Activated naive CD4-positive, alpha-beta T cell treated with anti-CD3 and anti-CD28 coated beads for 36 hours (primary cell): ENCODE results near the gene PARVG. TPM values are rescaled to one million over a fixed set of nuclear protein-coding genes. Genes with fewer than 3 reads are reported as not detected.
"Not testable (repeated sequence)": the region's sequence is repeated elsewhere in the genome, so short reads cannot be mapped to it uniquely, and the experiment has no call there.

Experiments
- CTCF ChIA-PET: fragments of 350-600 bp; sonication (Branson Sonifier 250); formaldehyde crosslinking; loops from one replicate; lab custom pipeline; 2021; ENCODE audit warnings: antibody characterized with exemption; lab: Charles Lee
- DNase-seq: peaks from one replicate; pipeline ENCODE4 v3.0.0-alpha.2; 2020
- H3K27ac Mint-ChIP-seq: one replicate; pipeline ENCODE4 v1.8.0; 2021; ENCODE audit warnings: mild to moderate bottlenecking, mixed read lengths
- H3K27me3 Mint-ChIP-seq: one replicate; pipeline ENCODE4 v1.8.0; 2021; ENCODE audit warnings: low read depth, mixed read lengths
- H3K36me3 Mint-ChIP-seq: one replicate; pipeline ENCODE4 v1.8.0; 2021; ENCODE audit warnings: low read depth, mixed read lengths
- H3K4me1 Mint-ChIP-seq: one replicate; pipeline ENCODE4 v1.8.0; 2021; ENCODE audit warnings: low read depth, mixed read lengths
- H3K4me3 Mint-ChIP-seq: one replicate; pipeline ENCODE4 v1.8.0; 2021; ENCODE audit warnings: mild to moderate bottlenecking, moderate library complexity, mixed read lengths
- H3K9me3 Mint-ChIP-seq: one replicate; pipeline ENCODE4 v1.8.0; 2021; ENCODE audit warnings: mixed read lengths
- intact Hi-C: fragments of 100-400 bp; cut with micrococcal nuclease; formaldehyde crosslinking; loops from one replicate; pipeline ENCODE4 v1.15.1; 2023
- total RNA-seq, 2 experiments: library from RNA; stranded (reverse); gene quantifications; one replicate each; pipeline ENCODE4 v1.2.3, GENCODE V29; 2021

PARVG gene
- total RNA-seq, 2 experiments from 2014 or later = 64.6 to 67.8 TPM

GRCh38 chr22:44225812-44226211, 45.1 kb downstream of the PARVG start:
- intact Hi-C loops = no loop called here
- H3K9me3 Mint-ChIP-seq = peaks cover 14% of the 10 kb centered on the region
- H3K36me3 Mint-ChIP-seq = peaks cover 1% of the 10 kb centered on the region
- no peak overlapping the region for H3K27ac Mint-ChIP-seq
- no peak for DNase-seq
- no peaks in the 10 kb centered on the region for H3K4me1 Mint-ChIP-seq
- H3K27me3 Mint-ChIP-seq = peaks cover 7% of the 10 kb centered on the region
- H3K4me3 Mint-ChIP-seq = no peak overlapping the region
- CTCF ChIA-PET = no interaction called here

- no peaks in the 10 kb centered on the region for H3K4me1 Mint-ChIP-seq
- H3K9me3 Mint-ChIP-seq = peaks cover 14% of the 10 kb centered on the region
Observed at GRCh38 chr22:44229331-44229730, 48.6 kb downstream of the PARVG start.

GRCh38 chr22:44229809-44230208, 49.1 kb downstream of the PARVG start:
- peaks cover 1% of the 10 kb centered on the region for H3K36me3 Mint-ChIP-seq
- no peaks in the 10 kb centered on the region for H3K4me1 Mint-ChIP-seq
- CTCF ChIA-PET = no interaction called here
- intact Hi-C loops = no loop called here
- H3K4me3 Mint-ChIP-seq = no peak overlapping the region
- H3K9me3 Mint-ChIP-seq = peaks cover 14% of the 10 kb centered on the region
- H3K27ac Mint-ChIP-seq = no peak overlapping the region
- DNase-seq = no peak
- H3K27me3 Mint-ChIP-seq = peaks cover 7% of the 10 kb centered on the region

More at GRCh38 chr22:44229331-44229730, 48.6 kb downstream of the PARVG start:
- intact Hi-C loops = no loop called here
- Mint-ChIP-seq H3K27ac (no peak overlapping the region), H3K27me3 (peaks cover 7% of the 10 kb centered on the region), H3K4me3 (no peak overlapping the region), H3K36me3 (peaks cover 1% of the 10 kb centered on the region)
- no peak for DNase-seq
- CTCF ChIA-PET = no interaction called here

GRCh38 chr22:44231233-44231632, 50.5 kb downstream of the PARVG start:
- no peak for DNase-seq
- CTCF ChIA-PET = interaction anchor here (0.6 kb wide), 1 partner anchor 246 kb away, joined by 5 read pairs; no protein-coding TSS in a partner anchor
- peaks cover 14% of the 10 kb centered on the region for H3K9me3 Mint-ChIP-seq
- no peaks in the 10 kb centered on the region for H3K4me1 Mint-ChIP-seq
- H3K27me3 Mint-ChIP-seq = peaks cover 7% of the 10 kb centered on the region
- peaks cover 1% of the 10 kb centered on the region for H3K36me3 Mint-ChIP-seq
- intact Hi-C loops = no loop called here
- no peak overlapping the region for H3K27ac Mint-ChIP-seq
- H3K4me3 Mint-ChIP-seq = no peak overlapping the region

DNA sequence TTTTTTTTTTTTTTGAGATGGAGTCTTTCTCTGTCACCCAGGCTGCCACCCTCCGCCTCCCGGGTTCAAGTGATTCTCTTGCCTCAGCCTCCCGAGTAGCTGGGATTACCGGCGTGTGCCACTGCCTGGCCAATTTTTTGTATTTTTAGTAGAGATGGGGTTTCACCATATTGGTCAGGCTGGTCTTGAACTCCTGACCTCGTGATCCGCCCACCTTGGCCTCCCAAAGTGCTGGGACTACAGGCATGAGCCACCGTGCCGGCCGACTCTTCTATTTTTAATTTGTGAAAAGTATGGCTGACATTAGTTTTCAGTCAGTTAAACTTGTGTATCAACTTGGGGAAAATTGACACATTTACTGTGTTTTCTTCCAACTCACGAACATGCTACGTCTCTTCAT, 53.6 kb downstream of the PARVG start:
- H3K36me3 Mint-ChIP-seq, CTCF ChIA-PET, H3K27ac Mint-ChIP-seq, H3K4me1 Mint-ChIP-seq, H3K27me3 Mint-ChIP-seq, DNase-seq, intact Hi-C loops, H3K9me3 Mint-ChIP-seq, H3K4me3 Mint-ChIP-seq: not testable (repeated sequence)

- Mint-ChIP-seq H3K27ac (no peak overlapping the region), H3K27me3 (peaks cover 5% of the 10 kb centered on the region)
- CTCF ChIA-PET = no interaction called here
Observed at GRCh38 chr22:44237290-44237689, 56.6 kb downstream of the PARVG start.

GRCh38 chr22:44241121-44241520, 60.4 kb downstream of the PARVG start:
- H3K36me3 Mint-ChIP-seq, H3K27ac Mint-ChIP-seq, H3K9me3 Mint-ChIP-seq, intact Hi-C loops, H3K4me3 Mint-ChIP-seq, H3K4me1 Mint-ChIP-seq, DNase-seq, H3K27me3 Mint-ChIP-seq: not testable (repeated sequence)
- CTCF ChIA-PET = interaction anchor here (0.6 kb wide), 1 partner anchor 65 kb away, joined by 6 read pairs; no protein-coding TSS in a partner anchor

More at GRCh38 chr22:44237290-44237689, 56.6 kb downstream of the PARVG start:
- intact Hi-C loops = no loop called here
- Mint-ChIP-seq H3K9me3 (peaks cover 2% of the 10 kb centered on the region), H3K4me3 (no peak overlapping the region), H3K36me3 (no peaks in the 10 kb centered on the region), H3K4me1 (no peaks in the 10 kb centered on the region)
- DNase-seq = no peak

DNA sequence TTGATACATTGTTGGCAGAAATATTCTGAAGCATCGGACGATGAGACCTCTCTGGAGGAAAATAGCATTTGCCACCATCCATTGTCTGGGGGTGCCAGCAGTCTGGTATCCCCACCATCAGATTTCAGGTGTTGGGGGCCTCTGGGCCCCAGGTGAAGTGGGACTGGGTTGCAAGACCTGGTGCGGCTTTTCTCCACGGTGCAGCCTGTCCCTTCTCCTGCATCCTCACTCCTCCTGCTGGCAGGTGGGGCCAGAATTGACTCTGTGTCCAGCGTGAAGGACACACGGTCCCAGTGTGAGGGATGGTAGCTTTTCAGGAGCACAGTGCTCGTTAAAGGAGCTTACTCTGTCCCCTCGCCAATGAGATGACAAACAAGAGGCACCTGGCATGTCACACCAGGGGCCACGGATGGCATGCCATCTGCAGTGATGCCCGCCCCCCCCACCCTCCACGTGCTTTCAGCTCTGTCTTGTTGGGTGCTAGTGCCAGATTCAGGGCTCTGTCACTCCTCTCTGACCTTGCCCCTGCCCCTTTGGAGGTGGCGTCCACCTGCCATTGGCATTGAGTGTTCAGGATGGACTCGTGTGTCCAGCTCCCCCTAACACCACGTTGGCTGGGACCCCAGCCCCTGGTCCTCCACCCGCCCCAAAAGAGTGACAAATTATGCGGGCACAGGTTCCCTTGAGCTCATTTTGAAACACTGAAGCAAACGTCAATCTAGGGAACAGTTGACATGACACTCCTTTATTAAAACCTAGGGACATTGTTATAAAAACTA, 62.4 kb downstream of the PARVG start:
- no peaks in the 10 kb centered on the region for H3K9me3 Mint-ChIP-seq
- intact Hi-C loops = no loop called here
- no peak for DNase-seq
- H3K27me3 Mint-ChIP-seq = peaks cover 13% of the 10 kb centered on the region
- H3K4me3 Mint-ChIP-seq = no peak overlapping the region
- no peak overlapping the region for H3K27ac Mint-ChIP-seq
- no peaks in the 10 kb centered on the region for H3K4me1 Mint-ChIP-seq
- CTCF ChIA-PET = no interaction called here
- H3K36me3 Mint-ChIP-seq = no peaks in the 10 kb centered on the region

DNA sequence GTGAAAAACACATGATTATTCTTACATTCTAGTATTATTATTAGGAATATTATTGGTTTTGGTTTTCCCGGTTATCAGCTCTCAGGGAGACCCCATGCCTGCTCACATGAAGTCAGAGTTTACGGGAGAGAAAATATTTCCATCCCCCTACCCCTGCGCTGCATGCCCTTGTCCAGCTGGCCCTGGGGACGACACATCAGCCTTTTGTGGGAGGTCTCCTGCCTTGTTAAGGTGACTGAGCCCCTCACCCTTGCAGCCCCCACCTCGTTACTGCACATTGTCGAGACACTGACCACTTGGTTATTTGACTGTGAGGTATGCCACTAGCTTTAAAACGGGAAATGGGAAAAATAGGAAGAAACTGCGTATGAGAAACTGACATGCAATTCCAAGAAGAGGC, 63.0 kb downstream of the PARVG start:
- CTCF ChIA-PET = no interaction called here
- no peak overlapping the region for H3K4me3 Mint-ChIP-seq
- no peaks in the 10 kb centered on the region for H3K9me3 Mint-ChIP-seq
- no peaks in the 10 kb centered on the region for H3K36me3 Mint-ChIP-seq
- H3K27ac Mint-ChIP-seq = no peak overlapping the region
- peaks cover 15% of the 10 kb centered on the region for H3K27me3 Mint-ChIP-seq
- H3K4me1 Mint-ChIP-seq = no peaks in the 10 kb centered on the region
- no peak for DNase-seq
- intact Hi-C loops = no loop called here

GRCh38 chr22:44244265-44244822, 63.6 kb downstream of the PARVG start:
- H3K27me3 Mint-ChIP-seq = peaks cover 12% of the 10 kb centered on the region
- CTCF ChIA-PET = no interaction called here

GRCh38 chr22:44245438-44245837, 64.7 kb downstream of the PARVG start:
- peaks cover 12% of the 10 kb centered on the region for H3K27me3 Mint-ChIP-seq
- no peaks in the 10 kb centered on the region for H3K4me1 Mint-ChIP-seq
- no peak for DNase-seq
- H3K27ac Mint-ChIP-seq = no peak overlapping the region
- H3K4me3 Mint-ChIP-seq = no peak overlapping the region
- CTCF ChIA-PET = no interaction called here
- peaks cover 7% of the 10 kb centered on the region for H3K9me3 Mint-ChIP-seq
- intact Hi-C loops = no loop called here
- H3K36me3 Mint-ChIP-seq = no peaks in the 10 kb centered on the region

More at GRCh38 chr22:44244265-44244822, 63.6 kb downstream of the PARVG start:
- H3K36me3 Mint-ChIP-seq = no peaks in the 10 kb centered on the region
- intact Hi-C loops = no loop called here
- no peaks in the 10 kb centered on the region for H3K9me3 Mint-ChIP-seq
- no peak overlapping the region for H3K27ac Mint-ChIP-seq
- H3K4me3 Mint-ChIP-seq = no peak overlapping the region
- H3K4me1 Mint-ChIP-seq = no peaks in the 10 kb centered on the region
- no peak for DNase-seq

GRCh38 chr22:44245867-44246266, 65.1 kb downstream of the PARVG start:
- H3K4me1 Mint-ChIP-seq = no peaks in the 10 kb centered on the region
- no peak for DNase-seq
- no peak overlapping the region for H3K4me3 Mint-ChIP-seq
- intact Hi-C loops = no loop called here
- no peak overlapping the region for H3K27ac Mint-ChIP-seq
- peaks cover 12% of the 10 kb centered on the region for H3K27me3 Mint-ChIP-seq
- no peaks in the 10 kb centered on the region for H3K36me3 Mint-ChIP-seq
- CTCF ChIA-PET = no interaction called here
- H3K9me3 Mint-ChIP-seq = peaks cover 7% of the 10 kb centered on the region
